SK-N-SH (cell line): ENCODE data around the gene GASK1A. TPM values are rescaled to one million over a fixed set of nuclear protein-coding genes. Genes with fewer than 3 reads are reported as not detected.

Experiments used
- CTCF ChIA-PET: fragments of 300-600, 350-600 bp; formaldehyde crosslinking; extraction: SDS; loops from one replicate; lab custom pipeline; 2021; lab: Yijun Ruan, JAX
- POLR2A ChIA-PET: fragments of 350-600 bp; sonication (Branson Sonifier 250); formaldehyde crosslinking; extraction: SDS; loops from one replicate; lab custom pipeline; 2020; ENCODE audit warnings: antibody characterized with exemption, inconsistent platforms; lab: Yijun Ruan, JAX
- DNase-seq: peaks from one replicate; pipeline ENCODE4 v3.0.0; 2012
- H2AFZ ChIP-seq: fragments of 200-600 bp; sonication (generic); 2 replicates; pipeline ENCODE4 v1.8.1; 2016; ENCODE audit warnings: antibody characterized with exemption, mild to moderate bottlenecking, low read depth
- H3F3A ChIP-seq: fragments of 200-600 bp; sonication (generic); replicated peaks from 2 replicates; pipeline ENCODE3; 2016; ENCODE audit warnings: antibody characterized with exemption, mild to moderate bottlenecking; ENCODE audit not compliant: insufficient read depth
- H3K27ac ChIP-seq, 2 experiments: fragments of 200-500 bp in 1 of 2; fragments of 200-600 bp in 1 of 2; sonication (Bioruptor generic) in 1 of 2; sonication (generic), shearing (Covaris generic) in 1 of 2; 2 replicates each; pipeline versions ENCODE4 v1.5.1 to v1.6.1; 2014 to 2016; ENCODE audit warnings: low read depth in 2 of 2, inconsistent platforms in 1 of 2, low read length in 1 of 2, mild to moderate bottlenecking in 1 of 2, mixed read lengths in 1 of 2
- H3K27me3 ChIP-seq: fragments of 200-600 bp; sonication (generic), shearing (Covaris generic); 2 replicates; pipeline ENCODE4 v1.6.1; 2016; ENCODE audit warnings: mixed run types; ENCODE audit not compliant: insufficient read depth
- H3K36me3 ChIP-seq, 2 experiments: fragments of 200-500 bp in 1 of 2; fragments of 200-600 bp in 1 of 2; sonication (Bioruptor generic) in 1 of 2; sonication (generic) in 1 of 2; replicated peaks in 1 of 2; 2 replicates each; pipeline versions ENCODE3 to v1.5.1; 2014 to 2016; ENCODE audit warnings: low read length in 1 of 2, mild to moderate bottlenecking in 1 of 2; ENCODE audit not compliant: insufficient read depth in 2 of 2, control insufficient read depth in 1 of 2
- H3K4me1 ChIP-seq, 2 experiments: fragments of 200-500 bp in 1 of 2; fragments of 200-600 bp in 1 of 2; sonication (Bioruptor generic) in 1 of 2; sonication (generic), shearing (Covaris generic) in 1 of 2; 2 replicates each; pipeline versions ENCODE4 v1.5.1 to v1.6.1; 2014 to 2016; ENCODE audit warnings: low read depth in 1 of 2, low read length in 1 of 2, mixed run types in 1 of 2; ENCODE audit not compliant: insufficient read depth in 2 of 2, control insufficient read depth in 1 of 2
- H3K4me2 ChIP-seq: fragments of 200-600 bp; sonication (generic), shearing (Covaris generic); 2 replicates; pipeline ENCODE4 v1.6.1; 2017; ENCODE audit warnings: mixed run types
- H3K4me3 ChIP-seq, 2 experiments: fragments of 200-500 bp in 1 of 2; fragments of 200-600 bp in 1 of 2; sonication (Bioruptor generic) in 1 of 2; sonication (generic), shearing (Covaris generic) in 1 of 2; 2 replicates each; pipeline versions ENCODE4 v1.5.1 to v1.8.1; 2014 to 2016; ENCODE audit warnings: low read depth in 2 of 2, inconsistent platforms in 1 of 2, low read length in 1 of 2, mild to moderate bottlenecking in 1 of 2, mixed read lengths in 1 of 2, moderate library complexity in 1 of 2
- H3K79me2 ChIP-seq: fragments of 200-600 bp; sonication (generic); 2 replicates; pipeline ENCODE4 v1.8.1; 2017; ENCODE audit warnings: mild to moderate bottlenecking; ENCODE audit not compliant: insufficient read depth
- H3K9ac ChIP-seq: fragments of 200-600 bp; sonication (generic); 2 replicates; pipeline ENCODE4 v1.6.1; 2017; ENCODE audit warnings: mixed run types
- H3K9me2 ChIP-seq: fragments of 200-600 bp; sonication (generic); 2 replicates; pipeline ENCODE4 v1.6.1; 2017; ENCODE audit warnings: mixed run types
- H3K9me3 ChIP-seq: fragments of 200-600 bp; sonication (generic); 2 replicates; pipeline ENCODE4 v1.6.1; 2017; ENCODE audit warnings: mixed run types, mild to moderate bottlenecking, moderate library complexity
- H4K20me1 ChIP-seq: fragments of 200-600 bp; sonication (generic); 2 replicates; pipeline ENCODE4 v1.6.1; 2017; ENCODE audit warnings: mild to moderate bottlenecking, mixed run types; ENCODE audit not compliant: insufficient read depth
- EZH2phosphoT487 ChIP-seq: fragments of 200-600 bp; sonication (generic); IDR thresholded peaks from 2 replicates; pipeline ENCODE4 v1.6.1; 2017; ENCODE audit warnings: low read depth, mixed run types, mild to moderate bottlenecking, antibody characterized with exemption, moderate library complexity, borderline replicate concordance
- FOSL2 ChIP-seq: IDR thresholded peaks from 2 replicates; pipeline ENCODE4 v1.4.0; 2012; ENCODE audit warnings: low read depth, mild to moderate bottlenecking, moderate library complexity, borderline replicate concordance
- FOXM1 ChIP-seq: IDR thresholded peaks from 2 replicates; pipeline ENCODE4 v1.4.0; 2012; ENCODE audit warnings: low read depth, mild to moderate bottlenecking
- JUND ChIP-seq: IDR thresholded peaks from 2 replicates; pipeline ENCODE4 v1.4.0; 2012
- NFIC ChIP-seq: IDR thresholded peaks from 2 replicates; pipeline ENCODE4 v1.4.0; 2012; ENCODE audit warnings: borderline replicate concordance
- NRF1 ChIP-seq: IDR thresholded peaks from 2 replicates; pipeline ENCODE4 v1.6.1; 2012; ENCODE audit warnings: low read depth, mild to moderate bottlenecking, low read length
- RAD21 ChIP-seq: IDR thresholded peaks from 2 replicates; pipeline ENCODE4 v1.6.1; 2012; ENCODE audit warnings: mild to moderate bottlenecking, low read length
- RCOR1 ChIP-seq: fragments of 150-350 bp; IDR thresholded peaks from 2 replicates; pipeline ENCODE4 v1.6.1; 2017; ENCODE audit warnings: antibody characterized with exemption, low read length
- WGBS: methylation state at CpG from one replicate; pipeline ENCODE4 v1.1.6; 2017; ENCODE audit warnings: low lambda C conversion rate; 5-methylcytosine and 5-hydroxymethylcytosine counted together
- polyA plus RNA-seq, 3 experiments: library from polyadenylated mRNA; depleted of rRNA; stranded (reverse); fragments of >200 nt; gene quantifications; 2 replicates each; pipeline ENCODE4 v1.2.3, GENCODE V29; 2012
- TF ChIP-seq, protein P1 (sequence below): IDR thresholded peaks from 2 replicates; pipeline ENCODE4 v1.4.0; 2012; ENCODE audit warnings: low read depth, borderline replicate concordance
- TF ChIP-seq, protein P2 (sequence below): IDR thresholded peaks from 2 replicates; pipeline ENCODE4 v1.4.0; 2012; ENCODE audit warnings: low read depth, borderline replicate concordance
- TF ChIP-seq, protein P3 (sequence below): fragments of 150-350 bp; IDR thresholded peaks from 2 replicates; pipeline ENCODE4 v1.6.1; 2017; ENCODE audit warnings: antibody characterized with exemption, low read length, low read depth, borderline replicate concordance

The GASK1A gene
- polyA plus RNA-seq, 1 of the 3 experiments (the other 2 are of a cell fraction): not detected

DNA sequence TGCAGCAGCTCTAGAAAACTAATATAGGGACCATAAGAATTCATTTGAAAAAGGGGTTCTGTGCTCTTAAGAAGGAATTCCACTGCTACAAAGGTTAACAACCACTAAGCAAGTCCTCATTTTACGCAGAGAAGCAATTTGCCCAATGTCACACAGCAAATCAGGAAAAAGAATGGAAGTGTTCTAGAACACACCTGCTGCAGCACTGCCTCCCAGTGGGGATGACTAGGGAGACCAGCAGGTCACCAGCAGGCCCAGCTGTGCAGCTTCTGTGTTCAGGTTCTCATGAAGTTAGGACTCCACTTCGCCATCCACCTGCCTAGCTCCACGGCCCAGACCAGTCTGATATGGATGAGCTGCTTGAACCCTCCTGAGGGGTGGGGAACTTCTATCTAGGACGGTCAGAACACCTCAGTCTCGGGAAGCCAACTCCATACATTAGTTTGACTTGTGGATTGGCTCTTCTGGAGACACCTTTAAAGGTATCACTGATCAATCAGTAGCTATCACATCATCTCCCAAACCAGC lies 108.2 kb downstream of the GASK1A start:
- H3K4me1 ChIP-seq: peaks cover 0 to 6% of the 10 kb centered on the region in 2 experiments; a peak in 1 of 4 replicates
- no peaks in the 10 kb centered on the region for H3K9me2 ChIP-seq
- 0 out of 4 replicates have a peak overlapping the region, but pooled peaks of 1 of the 2 experiments have one; percentile 22 for H3K27ac ChIP-seq
- DNase-seq: no peak
- H3K79me2 ChIP-seq: no peaks in the 10 kb centered on the region
- 100% methylated on average over 1 of the region's 5 CpGs for WGBS
- no peak overlapping the region for H3K4me3 ChIP-seq
- no peak overlapping the region for H2AFZ ChIP-seq
- no peaks in the 10 kb centered on the region for H3K36me3 ChIP-seq
- ChIA-PET POLR2A (interaction anchor here (0.6 kb wide), 1 partner anchor 11 kb away, joined by 3 read pairs; no protein-coding TSS in a partner anchor), CTCF (interaction anchor here (1.3 to 5.8 kb wide), 2 partner anchors 75 to 124 kb away, joined by 3 to 31 read pairs; no protein-coding TSS in a partner anchor)
- no peak overlapping the region for H3K9ac ChIP-seq
- H3K27me3 ChIP-seq: no peaks in the 10 kb centered on the region
- no peaks in the 10 kb centered on the region for H4K20me1 ChIP-seq
- no peaks in the 10 kb centered on the region for H3F3A ChIP-seq
- peak; percentile 21; the same call in 1 of the 2 replicates for TF ChIP-seq RAD21
- TF ChIP-seq NFIC: no peak
- H3K9me3 ChIP-seq: no peaks in the 10 kb centered on the region
- no peak overlapping the region for H3K4me2 ChIP-seq

DNA sequence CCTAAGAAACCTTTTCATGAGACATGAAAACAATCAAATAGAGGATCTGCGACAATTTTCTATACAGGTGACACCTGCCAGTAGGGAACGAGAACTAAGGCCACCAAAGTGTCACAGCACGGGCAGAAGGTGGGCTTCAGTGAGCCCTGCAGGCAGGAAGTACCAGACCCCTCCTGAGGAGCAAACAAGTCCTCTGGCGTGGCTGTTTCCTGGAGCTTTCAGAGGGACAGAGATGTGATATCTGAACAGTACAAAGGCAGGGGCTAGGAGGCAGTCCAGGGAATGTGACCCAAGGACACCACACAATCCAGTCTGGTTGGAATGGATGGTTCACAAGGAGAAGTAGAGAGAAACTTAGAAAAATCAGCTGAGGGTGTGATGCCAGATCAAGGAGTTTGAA lies 110.0 kb downstream of the GASK1A start:
- H3K36me3 ChIP-seq: no peaks in the 10 kb centered on the region
- H3K79me2 ChIP-seq: no peaks in the 10 kb centered on the region
- H3K4me1 ChIP-seq: peaks cover 6 to 8% of the 10 kb centered on the region in 2 experiments; a peak in 1 of 4 replicates
- no peak overlapping the region for H3K9ac ChIP-seq
- no peaks in the 10 kb centered on the region for H3K9me2 ChIP-seq
- no peak overlapping the region for H3K4me3 ChIP-seq
- H2AFZ ChIP-seq: no peak overlapping the region
- H3K27ac ChIP-seq: no peak overlapping the region
- no peak for TF ChIP-seq JUND
- TF ChIP-seq, protein P1, sequence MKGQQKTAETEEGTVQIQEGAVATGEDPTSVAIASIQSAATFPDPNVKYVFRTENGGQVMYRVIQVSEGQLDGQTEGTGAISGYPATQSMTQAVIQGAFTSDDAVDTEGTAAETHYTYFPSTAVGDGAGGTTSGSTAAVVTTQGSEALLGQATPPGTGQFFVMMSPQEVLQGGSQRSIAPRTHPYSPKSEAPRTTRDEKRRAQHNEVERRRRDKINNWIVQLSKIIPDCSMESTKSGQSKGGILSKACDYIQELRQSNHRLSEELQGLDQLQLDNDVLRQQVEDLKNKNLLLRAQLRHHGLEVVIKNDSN: no peak
- TF ChIP-seq EZH2phosphoT487: no peak
- TF ChIP-seq RCOR1: no peak
- TF ChIP-seq FOSL2: no peak
- no peak for TF ChIP-seq FOXM1
- TF ChIP-seq, protein P2, sequence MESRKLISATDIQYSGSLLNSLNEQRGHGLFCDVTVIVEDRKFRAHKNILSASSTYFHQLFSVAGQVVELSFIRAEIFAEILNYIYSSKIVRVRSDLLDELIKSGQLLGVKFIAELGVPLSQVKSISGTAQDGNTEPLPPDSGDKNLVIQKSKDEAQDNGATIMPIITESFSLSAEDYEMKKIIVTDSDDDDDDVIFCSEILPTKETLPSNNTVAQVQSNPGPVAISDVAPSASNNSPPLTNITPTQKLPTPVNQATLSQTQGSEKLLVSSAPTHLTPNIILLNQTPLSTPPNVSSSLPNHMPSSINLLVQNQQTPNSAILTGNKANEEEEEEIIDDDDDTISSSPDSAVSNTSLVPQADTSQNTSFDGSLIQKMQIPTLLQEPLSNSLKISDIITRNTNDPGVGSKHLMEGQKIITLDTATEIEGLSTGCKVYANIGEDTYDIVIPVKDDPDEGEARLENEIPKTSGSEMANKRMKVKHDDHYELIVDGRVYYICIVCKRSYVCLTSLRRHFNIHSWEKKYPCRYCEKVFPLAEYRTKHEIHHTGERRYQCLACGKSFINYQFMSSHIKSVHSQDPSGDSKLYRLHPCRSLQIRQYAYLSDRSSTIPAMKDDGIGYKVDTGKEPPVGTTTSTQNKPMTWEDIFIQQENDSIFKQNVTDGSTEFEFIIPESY: no peak
- no peak for TF ChIP-seq NRF1
- TF ChIP-seq, protein P3, sequence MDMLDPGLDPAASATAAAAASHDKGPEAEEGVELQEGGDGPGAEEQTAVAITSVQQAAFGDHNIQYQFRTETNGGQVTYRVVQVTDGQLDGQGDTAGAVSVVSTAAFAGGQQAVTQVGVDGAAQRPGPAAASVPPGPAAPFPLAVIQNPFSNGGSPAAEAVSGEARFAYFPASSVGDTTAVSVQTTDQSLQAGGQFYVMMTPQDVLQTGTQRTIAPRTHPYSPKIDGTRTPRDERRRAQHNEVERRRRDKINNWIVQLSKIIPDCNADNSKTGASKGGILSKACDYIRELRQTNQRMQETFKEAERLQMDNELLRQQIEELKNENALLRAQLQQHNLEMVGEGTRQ: no peak
- POLR2A ChIA-PET: no interaction called here
- CTCF ChIA-PET: interaction anchor here (2.1 to 5.8 kb wide), 2 partner anchors 11 to 126 kb away, joined by 5 to 31 read pairs; no protein-coding TSS in a partner anchor
- H3K9me3 ChIP-seq: no peaks in the 10 kb centered on the region
- 87% methylated on average over 3 of the region's 4 CpGs for WGBS
- DNase-seq: no peak
- no peaks in the 10 kb centered on the region for H3F3A ChIP-seq
- H4K20me1 ChIP-seq: no peaks in the 10 kb centered on the region
- no peak overlapping the region for H3K4me2 ChIP-seq
- H3K27me3 ChIP-seq: no peaks in the 10 kb centered on the region
